CD4-positive, alpha-beta T cell treated with Interleukin-1 beta for 1 hour (primary cell): ENCODE results near the gene MT1B.
"Not testable (repeated sequence)": the region's sequence is repeated elsewhere in the genome, so short reads cannot be mapped to it uniquely, and the experiment has no call there.

Experiments used
- DNase-seq, 2 donors: peaks; one replicate each; pipeline ENCODE4 v3.0.0-alpha.2; 2020 to 2022

MT1B gene

GRCh38 chr16:56621665-56622445 lies 29.8 kb upstream of the MT1B start:
- not testable (repeated sequence) for DNase-seq

DNA sequence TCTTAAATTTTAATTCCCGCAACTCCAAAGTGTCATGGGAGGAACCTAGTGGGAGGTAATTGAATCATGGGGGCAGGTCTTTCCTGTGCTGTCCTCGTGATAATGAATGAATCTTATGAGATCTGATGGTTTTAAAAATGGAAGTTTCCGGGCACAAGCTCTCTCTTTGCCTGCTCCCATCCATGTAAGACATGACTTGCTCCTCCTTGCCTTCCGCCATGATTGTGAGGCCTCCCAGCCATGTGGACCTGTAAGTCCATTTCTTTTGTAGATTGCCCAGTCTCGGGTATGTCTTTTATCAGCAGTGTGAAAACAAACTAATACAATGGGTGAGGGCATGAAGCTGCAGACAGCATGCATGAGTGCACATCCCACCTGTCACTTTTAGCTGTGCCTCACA lies 28.5 kb upstream of the MT1B start:
- not testable (repeated sequence) for DNase-seq

- no peak for DNase-seq
These were observed 28.0 kb upstream of the MT1B start for GRCh38 chr16:56623637-56624036.

- peak in 1 of 2 donors; percentile 26 for DNase-seq
These were observed 26.3 kb upstream of the MT1B start, which contains the start of gene MT1E for GRCh38 chr16:56625140-56625942. TSS of gene MT1E (plus strand) at chr16:56625781. CDS start at chr16:56625852, 71 bp downstream.

- DNase-seq: no peak
These were observed 25.6 kb upstream of the MT1B start for GRCh38 chr16:56625943-56626654.

DNA sequence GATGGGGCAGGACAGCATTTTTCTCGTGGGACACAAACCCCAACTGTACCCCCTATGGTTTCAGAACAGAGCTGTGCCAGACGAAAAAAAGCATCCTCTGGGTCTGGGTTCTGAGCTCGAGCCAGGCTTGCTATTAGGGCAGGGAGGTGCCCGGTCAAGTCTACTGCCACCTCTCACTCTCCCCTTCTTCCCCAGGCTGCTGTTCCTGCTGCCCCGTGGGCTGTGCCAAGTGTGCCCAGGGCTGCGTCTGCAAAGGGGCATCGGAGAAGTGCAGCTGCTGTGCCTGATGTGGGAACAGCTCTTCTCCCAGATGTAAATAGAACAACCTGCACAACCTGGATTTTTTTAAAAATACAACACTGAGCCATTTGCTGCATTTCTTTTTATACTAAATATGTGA lies 25.0 kb upstream of the MT1B start:
- no peak for DNase-seq

GRCh38 chr16:56628486-56629350 lies 23.0 kb upstream of the MT1B start:
- no peak for DNase-seq

DNA sequence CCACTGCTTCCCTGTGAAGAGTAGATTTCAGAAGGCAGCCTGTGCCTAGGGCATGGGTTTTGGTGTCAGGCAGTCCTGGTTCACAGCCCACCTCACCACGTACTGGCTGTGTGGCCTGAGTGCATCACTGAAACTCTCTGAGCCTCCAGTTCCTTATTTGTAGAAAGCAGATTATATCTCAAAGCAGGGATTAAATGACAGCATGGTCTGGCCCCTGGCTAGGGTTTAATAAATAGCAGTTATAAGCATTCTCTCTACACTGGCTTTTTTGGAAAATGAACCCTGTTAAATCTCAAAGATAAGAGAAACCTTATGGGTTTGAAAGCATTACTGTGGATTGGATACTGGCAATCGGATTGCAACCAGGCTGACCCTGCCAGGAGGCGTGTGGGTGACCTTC lies 22.2 kb upstream of the MT1B start:
- DNase-seq: no peak

GRCh38 chr16:56630134-56630533 lies 21.6 kb upstream of the MT1B start:
- no peak for DNase-seq

- DNase-seq: no peak
These were observed 20.5 kb upstream of the MT1B start for GRCh38 chr16:56631197-56631596.

DNA sequence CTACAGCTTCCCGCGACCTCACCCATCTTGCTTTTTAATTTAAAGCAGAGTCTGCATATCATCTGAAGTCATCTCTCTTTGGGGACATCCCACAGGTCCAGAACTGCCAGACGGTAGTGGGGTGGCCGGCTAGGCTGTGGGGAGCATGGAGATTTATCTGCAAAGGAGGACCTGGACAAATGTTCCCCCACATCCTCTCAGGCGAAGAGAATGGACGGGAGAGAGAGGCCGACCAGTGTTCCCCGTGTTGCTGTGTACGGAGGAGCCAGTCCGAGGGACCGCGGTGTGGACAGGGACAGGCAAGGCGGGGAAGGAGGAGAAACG lies 19.9 kb upstream of the MT1B start:
- DNase-seq: no peak

GRCh38 chr16:56632156-56632847 lies 19.4 kb upstream of the MT1B start, which contains the start of gene MT1M:
TSS of gene MT1M (plus strand) at chr16:56632659. CDS start at chr16:56632732, 73 bp downstream.
- DNase-seq: no peak

GRCh38 chr16:56632848-56633365 lies 18.8 kb upstream of the MT1B start:
- DNase-seq: no peak

DNA sequence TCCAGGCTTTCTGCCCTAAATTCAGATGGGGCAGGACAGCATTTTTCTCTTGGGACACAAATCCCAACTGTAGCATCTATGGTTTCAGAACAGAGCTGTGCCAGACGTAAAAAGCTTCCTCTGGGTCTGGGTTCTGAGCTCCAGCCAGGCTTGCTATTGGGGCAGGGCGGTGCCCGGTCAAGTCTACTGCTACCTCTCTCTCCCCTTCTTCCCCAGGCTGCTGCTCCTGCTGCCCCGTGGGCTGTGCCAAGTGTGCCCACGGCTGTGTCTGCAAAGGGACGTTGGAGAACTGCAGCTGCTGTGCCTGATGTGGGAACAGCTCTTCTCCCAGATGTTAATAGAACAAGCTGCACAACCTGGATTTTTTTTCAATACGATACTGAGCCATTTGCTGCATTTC lies 18.2 kb upstream of the MT1B start:
- no peak for DNase-seq

DNA sequence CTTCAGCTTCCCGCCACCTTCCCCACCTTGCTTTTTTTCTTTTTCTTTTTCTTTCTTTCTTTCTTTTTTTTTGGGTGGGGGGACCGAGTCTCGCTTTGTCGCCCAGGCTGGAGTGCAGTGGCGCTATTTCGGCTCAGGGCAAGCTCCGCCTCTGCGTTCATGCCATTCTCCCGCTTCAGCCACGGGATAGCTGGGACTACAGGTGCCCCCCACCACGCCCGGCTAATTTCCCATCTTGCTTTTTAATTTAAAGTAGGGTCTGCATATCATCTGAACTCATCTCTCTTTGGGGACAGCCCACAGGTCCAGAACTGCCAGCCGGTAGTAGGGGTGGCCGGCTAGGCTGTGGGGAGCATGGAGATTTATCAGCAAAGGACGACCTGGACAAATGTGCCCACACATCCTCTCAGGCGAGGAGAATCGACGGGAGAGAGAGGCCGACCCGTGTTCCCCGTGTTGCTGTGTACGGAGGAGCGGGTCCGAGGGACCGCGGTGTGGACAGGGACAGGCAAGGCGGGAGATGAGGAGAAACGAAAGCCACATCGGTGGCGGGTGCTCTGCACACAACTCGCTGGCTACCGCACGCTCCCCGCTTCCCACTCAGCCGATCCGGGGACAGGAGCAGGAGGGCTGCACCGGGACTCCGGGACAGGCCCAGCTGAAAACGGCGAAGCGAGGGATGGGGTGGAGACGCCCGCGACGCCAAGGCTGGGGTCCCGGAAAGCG lies 16.8 kb upstream of the MT1B start:
- no peak for DNase-seq

DNA sequence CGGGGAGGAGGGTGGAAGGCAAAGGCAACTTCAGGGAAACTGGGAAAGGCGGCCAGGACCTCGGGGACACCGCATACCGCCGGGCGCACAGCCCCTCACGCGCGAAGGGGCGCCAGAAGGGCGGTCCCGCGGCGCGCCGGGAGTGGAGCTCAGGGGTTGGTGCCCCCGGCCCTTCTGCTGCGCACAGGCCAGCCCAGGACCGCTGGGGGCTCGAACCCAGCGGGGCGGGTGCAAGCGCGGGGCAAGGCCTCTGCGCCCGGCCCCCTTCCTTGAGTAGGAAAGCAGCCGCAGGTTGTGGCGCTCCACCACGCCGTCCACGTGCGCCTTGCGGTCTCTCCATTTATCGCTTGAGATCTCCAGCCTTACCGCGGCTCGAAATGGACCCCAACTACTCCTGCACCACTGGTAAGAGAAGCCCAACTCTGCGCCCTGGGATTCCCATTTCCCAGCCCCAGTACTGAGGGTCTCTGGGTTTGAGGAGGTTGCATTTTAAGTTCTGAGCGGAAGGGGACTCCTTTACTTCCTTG lies 16.2 kb upstream of the MT1B start:
- DNase-seq: no peak

GRCh38 chr16:56636616-56637413 lies 14.9 kb upstream of the MT1B start:
- no peak for DNase-seq

DNA sequence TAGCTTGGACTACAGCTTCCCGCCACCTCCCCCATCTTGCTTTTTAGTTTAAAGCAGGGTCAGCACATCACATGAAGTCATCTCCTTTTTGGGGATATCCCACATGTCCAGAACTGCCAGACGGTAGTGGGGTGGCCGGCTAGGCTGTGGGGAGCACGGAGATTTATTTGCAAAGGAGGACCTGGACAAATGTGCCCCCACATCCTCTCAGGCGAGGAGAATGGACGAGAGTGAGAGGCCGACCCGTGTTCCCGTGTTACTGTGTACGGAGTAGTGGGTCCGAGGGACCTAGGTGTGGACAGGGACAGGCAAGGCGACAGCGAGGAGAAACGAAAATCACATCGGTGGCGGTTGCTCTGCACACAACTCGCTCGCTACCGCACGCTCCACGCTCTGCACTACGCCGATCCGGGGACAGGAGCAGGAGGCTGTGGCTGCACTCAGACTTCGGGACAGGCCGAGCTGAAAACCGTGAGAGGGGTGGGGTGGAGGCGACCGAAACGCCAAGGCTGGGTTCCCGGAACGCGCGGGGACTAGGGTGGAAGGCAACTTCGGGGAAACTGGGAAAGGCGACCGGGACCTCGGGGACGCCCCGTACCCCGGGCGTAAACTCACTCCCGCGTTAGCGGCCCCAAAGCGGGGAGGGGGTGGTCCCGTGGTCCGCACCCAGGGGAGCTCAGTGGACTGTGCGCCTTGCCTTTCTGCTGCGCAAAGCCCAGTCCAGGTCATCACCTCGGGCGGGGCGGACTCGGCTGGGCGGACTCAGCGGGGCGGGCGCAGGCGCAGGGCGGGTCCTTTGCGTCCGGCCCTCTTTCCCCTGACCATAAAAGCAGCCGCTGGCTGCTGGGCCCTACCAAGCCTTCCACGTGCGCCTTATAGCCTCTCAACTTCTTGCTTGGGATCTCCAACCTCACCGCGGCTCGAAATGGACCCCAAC lies 13.6 kb upstream of the MT1B start, which contains the start of gene MT1A:
TSS of gene MT1A (plus strand) at position 853 of the 937 bp plus-strand sequence. CDS start at position 926, 73 bp downstream.
- no peak for DNase-seq
